Dermis microvascular lymphatic vessel endothelial cell (primary cell): ENCODE measurements around the gene SETD1B. TPM values are rescaled to one million over a fixed set of nuclear protein-coding genes. Genes with fewer than 3 reads are reported as not detected.
"Not testable (repeated sequence)": the region's sequence is repeated elsewhere in the genome, so short reads cannot be mapped to it uniquely, and the experiment has no call there.

Experiments
- DNase-seq, 2 donors: peaks; one replicate each; pipeline versions ENCODE4 v3.0.0 to v3.0.0-alpha.2; 2010; ENCODE audit warnings: low read depth in 2 of 2
- total RNA-seq: library from RNA; depleted of rRNA; stranded (reverse); fragments of >200 nt; gene quantifications from 2 replicates; pipeline ENCODE4 v1.2.1, GENCODE V29; 2014

The SETD1B gene
- total RNA-seq, 1 donor from 2014 or later, result 1.3 TPM

- DNase-seq, result not testable (repeated sequence)
Observed at GRCh38 chr12:121852392-121852791, 48.6 kb downstream of the SETD1B start.

- no peak for DNase-seq
Observed at GRCh38 chr12:121857322-121858246, 53.8 kb downstream of the SETD1B start.

GRCh38 chr12:121858318-121858661, 54.5 kb downstream of the SETD1B start:
- no peak for DNase-seq

GRCh38 chr12:121858662-121859572, 55.1 kb downstream of the SETD1B start, which contains the start of gene HPD:
HPD (minus strand) TSS chr12:121858859; CDS start chr12:121858823, 36 bp downstream.
- peak in 1 of 2 donors; percentile 12 for DNase-seq

- no peak for DNase-seq
Observed at GRCh38 chr12:121860257-121860656, 56.4 kb downstream of the SETD1B start.

GRCh38 chr12:121860699-121861098, 56.9 kb downstream of the SETD1B start:
- not testable (repeated sequence) for DNase-seq

GRCh38 chr12:121861636-121862254, 57.9 kb downstream of the SETD1B start:
- DNase-seq, result no peak

GRCh38 chr12:121866331-121866730, 62.5 kb downstream of the SETD1B start:
- no peak for DNase-seq

- DNase-seq, result not testable (repeated sequence)
Observed at GRCh38 chr12:121869229-121869628, 65.4 kb downstream of the SETD1B start.

- no peak for DNase-seq
Observed at GRCh38 chr12:121871467-121871866, 67.7 kb downstream of the SETD1B start.

- no peak for DNase-seq
Observed at GRCh38 chr12:121872546-121873215, 68.9 kb downstream of the SETD1B start.

GRCh38 chr12:121873216-121873569, 69.4 kb downstream of the SETD1B start:
- no peak for DNase-seq

- DNase-seq, result no peak
Observed at GRCh38 chr12:121874071-121874470, 70.3 kb downstream of the SETD1B start.

GRCh38 chr12:121875582-121875981, 71.8 kb downstream of the SETD1B start:
- DNase-seq, result no peak

GRCh38 chr12:121876080-121876447, 72.3 kb downstream of the SETD1B start:
- DNase-seq, result not testable (repeated sequence)

Other genes with a start within 250 kb of the SETD1B start
- gene KDM2B, start 223.0 kb upstream of the SETD1B start, total RNA-seq, result 19.8 and 24.0 TPM in 2 replicates
- gene ORAI1, start 177.5 kb upstream of the SETD1B start, total RNA-seq, result 8.1 and 14.7 TPM in 2 replicates
- gene MORN3, start 134.4 kb upstream of the SETD1B start, total RNA-seq, result 0.13 and 0.26 TPM in 2 replicates
- 3.9 and 5.3 TPM in 2 replicates for gene TMEM120B, start 91.3 kb upstream of the SETD1B start, total RNA-seq
- gene RHOF, start 10.3 kb upstream of the SETD1B start, total RNA-seq, result 2.3 and 2.5 TPM in 2 replicates
- gene HPD, start 54.9 kb downstream of the SETD1B start, total RNA-seq, result not detected in 2 replicates
- 64.4 and 71.4 TPM in 2 replicates for gene PSMD9, start 84.8 kb downstream of the SETD1B start, total RNA-seq
- 2.3 and 4.2 TPM in 2 replicates for gene CFAP251, start 114.6 kb downstream of the SETD1B start, total RNA-seq
- 6.0 and 9.6 TPM in 2 replicates for gene BCL7A, start 217.9 kb downstream of the SETD1B start, total RNA-seq